ENCODE measurements around the gene SYT17.

DNA sequence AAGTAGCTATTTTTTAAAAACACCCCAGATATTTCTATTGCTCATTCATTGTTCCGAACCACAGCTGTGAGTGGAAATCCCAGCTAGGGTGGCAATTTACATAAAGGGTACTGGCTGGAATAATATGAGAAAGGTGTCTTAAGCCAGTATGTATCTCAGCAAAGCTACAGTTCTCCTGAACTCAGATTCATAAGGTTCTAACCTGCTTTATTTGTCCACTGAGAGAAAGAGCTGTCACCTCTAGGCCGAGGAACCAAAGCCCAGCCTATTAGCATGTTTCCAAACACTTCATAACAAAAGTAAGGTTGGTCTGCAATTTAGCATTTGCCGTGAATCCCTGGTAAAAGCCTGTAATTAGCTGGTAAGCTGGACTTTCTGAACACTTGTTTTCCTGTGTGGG is 60.5 kb downstream of the SYT17 start:
- TF ChIP-seq, protein P1, sequence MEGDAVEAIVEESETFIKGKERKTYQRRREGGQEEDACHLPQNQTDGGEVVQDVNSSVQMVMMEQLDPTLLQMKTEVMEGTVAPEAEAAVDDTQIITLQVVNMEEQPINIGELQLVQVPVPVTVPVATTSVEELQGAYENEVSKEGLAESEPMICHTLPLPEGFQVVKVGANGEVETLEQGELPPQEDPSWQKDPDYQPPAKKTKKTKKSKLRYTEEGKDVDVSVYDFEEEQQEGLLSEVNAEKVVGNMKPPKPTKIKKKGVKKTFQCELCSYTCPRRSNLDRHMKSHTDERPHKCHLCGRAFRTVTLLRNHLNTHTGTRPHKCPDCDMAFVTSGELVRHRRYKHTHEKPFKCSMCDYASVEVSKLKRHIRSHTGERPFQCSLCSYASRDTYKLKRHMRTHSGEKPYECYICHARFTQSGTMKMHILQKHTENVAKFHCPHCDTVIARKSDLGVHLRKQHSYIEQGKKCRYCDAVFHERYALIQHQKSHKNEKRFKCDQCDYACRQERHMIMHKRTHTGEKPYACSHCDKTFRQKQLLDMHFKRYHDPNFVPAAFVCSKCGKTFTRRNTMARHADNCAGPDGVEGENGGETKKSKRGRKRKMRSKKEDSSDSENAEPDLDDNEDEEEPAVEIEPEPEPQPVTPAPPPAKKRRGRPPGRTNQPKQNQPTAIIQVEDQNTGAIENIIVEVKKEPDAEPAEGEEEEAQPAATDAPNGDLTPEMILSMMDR (IDR thresholded peaks at IDR 0.05) = no peak
- TF ChIP-seq POLR2A (IDR thresholded peaks at IDR 0.05) = no peak
